GM12872 (cell line): ENCODE measurements around the gene NTMT1.

Experiments
- TF ChIP-seq, protein P1 (sequence below): IDR thresholded peaks from 3 replicates; pipeline ENCODE4 v1.5.1; 2011; ENCODE audit warnings: low read depth, mild to moderate bottlenecking, low read length, moderate library complexity; ENCODE audit not compliant: insufficient read depth

The NTMT1 gene

DNA sequence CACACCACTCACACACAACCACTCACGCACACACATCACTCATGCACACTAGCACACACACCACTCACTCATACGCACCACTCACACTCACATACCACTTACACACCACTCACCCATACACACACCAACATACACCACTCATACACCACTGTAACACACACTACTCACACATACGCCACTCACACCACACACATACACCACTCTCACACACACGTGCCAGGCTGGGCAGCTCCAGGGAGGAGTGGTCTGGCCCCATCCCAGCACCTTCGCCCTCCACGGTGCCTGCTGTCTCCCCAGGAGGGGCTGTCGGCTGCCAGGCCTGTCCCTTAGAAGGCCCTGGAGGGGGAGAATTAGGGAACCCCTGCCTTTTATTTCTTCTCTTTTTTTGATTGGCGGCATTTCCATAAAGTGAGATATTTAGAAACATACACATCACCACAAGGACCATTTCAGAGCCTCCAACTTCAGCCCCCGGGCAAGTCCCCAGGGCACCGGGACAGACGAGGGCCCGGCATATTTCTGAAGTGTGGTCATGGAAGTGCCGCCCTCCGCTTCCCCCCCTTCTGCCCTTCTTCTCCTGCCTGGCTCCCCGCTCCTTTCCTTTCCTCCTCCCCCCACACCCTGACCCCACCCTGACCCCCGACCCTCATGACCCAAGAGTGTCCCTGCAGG is 22.3 kb downstream of the NTMT1 start:
- TF ChIP-seq, protein P1, sequence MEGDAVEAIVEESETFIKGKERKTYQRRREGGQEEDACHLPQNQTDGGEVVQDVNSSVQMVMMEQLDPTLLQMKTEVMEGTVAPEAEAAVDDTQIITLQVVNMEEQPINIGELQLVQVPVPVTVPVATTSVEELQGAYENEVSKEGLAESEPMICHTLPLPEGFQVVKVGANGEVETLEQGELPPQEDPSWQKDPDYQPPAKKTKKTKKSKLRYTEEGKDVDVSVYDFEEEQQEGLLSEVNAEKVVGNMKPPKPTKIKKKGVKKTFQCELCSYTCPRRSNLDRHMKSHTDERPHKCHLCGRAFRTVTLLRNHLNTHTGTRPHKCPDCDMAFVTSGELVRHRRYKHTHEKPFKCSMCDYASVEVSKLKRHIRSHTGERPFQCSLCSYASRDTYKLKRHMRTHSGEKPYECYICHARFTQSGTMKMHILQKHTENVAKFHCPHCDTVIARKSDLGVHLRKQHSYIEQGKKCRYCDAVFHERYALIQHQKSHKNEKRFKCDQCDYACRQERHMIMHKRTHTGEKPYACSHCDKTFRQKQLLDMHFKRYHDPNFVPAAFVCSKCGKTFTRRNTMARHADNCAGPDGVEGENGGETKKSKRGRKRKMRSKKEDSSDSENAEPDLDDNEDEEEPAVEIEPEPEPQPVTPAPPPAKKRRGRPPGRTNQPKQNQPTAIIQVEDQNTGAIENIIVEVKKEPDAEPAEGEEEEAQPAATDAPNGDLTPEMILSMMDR, result no peak

DNA sequence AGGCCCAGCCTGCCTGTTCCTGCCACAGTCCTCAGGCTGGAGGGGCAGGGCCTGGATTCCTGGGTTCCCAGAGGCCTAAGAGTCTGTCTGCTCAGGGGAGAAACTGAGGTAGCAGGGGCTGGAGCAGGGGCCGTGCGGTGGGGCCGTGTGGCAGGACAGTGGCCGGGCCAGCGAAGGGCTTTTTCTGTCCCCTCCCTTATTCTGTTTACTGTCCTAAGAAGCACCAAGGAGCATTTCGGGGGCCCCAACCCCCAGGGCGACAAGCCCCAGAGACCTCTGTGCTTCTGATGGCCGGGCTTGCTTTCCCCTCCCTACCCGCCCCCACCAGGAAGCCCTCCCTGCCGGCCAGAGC is 22.8 kb downstream of the NTMT1 start:
- TF ChIP-seq, protein P1, result no peak

DNA sequence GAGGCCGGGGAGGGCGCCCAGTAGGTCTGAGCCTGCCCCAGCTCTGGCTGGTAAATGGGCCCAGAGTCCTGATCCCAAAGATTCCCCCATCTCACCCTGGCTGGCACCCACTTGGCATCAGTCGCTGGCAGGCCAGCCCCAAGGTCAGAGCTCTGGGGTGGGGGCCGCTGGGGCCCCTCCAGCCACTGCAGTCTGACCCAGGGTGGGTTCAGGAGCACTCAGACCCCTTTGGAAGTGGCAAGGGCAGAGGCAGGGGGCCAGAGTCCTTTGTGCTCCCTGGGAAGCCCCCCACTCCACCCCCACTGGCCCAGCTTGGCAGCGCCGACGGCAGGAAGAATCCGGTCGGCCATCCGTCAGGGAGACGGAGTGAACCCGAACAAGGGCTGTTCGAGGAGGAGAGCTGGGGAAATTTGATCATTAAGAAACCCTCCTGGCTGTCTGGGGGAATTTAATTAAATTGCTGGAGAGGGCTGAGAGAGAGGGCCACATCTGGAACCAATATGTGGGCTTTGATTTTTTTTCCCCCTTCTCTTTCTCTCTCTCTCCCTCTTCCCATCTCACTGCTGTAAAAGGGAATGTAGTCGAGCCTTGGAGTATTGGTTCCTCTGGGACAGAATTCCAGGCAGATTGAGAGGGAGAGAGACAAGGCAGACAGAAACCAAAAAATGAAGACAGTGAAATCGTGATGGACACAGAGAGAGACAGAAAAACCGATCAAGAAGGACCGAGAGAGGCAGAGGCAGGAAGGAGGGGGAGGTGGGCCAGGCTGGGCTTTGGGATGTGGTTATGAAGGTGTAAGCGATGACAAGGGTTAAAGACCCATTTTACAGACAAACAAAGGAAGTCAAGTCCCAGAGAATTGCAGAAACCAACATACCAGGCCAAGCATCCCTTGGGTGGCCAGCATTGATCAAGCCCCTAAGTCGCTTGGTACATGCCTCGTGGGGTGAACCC is 24.0 kb downstream of the NTMT1 start:
- TF ChIP-seq, protein P1, result no peak

DNA sequence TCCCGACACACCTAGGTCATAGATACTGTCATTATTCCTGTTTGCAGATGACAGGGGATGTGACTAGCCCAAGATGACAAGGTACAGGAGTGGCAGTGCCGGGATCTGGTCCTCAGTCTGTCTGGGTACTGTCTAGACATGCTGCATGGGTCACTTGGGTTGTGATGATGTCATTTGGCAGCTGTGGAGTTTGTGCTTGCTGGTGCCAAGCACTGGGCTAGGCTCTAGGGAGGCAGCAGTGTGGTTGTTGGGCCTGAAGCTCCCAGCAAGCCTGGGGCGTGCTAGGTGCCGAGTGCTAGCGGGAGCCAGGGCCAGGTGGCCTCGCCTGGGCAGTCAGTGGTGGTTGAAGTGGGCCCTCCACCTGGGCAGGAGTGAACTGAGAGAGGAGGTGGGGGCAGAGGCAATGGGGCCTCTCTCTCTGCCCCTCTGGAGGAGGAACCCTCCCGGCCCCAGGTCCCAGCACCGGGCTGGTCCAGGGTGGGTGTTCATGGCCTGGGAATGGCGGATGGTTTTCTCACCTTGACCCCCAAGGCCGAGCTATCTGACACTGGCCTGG is 24.8 kb downstream of the NTMT1 start:
- TF ChIP-seq, protein P1, result no peak

DNA sequence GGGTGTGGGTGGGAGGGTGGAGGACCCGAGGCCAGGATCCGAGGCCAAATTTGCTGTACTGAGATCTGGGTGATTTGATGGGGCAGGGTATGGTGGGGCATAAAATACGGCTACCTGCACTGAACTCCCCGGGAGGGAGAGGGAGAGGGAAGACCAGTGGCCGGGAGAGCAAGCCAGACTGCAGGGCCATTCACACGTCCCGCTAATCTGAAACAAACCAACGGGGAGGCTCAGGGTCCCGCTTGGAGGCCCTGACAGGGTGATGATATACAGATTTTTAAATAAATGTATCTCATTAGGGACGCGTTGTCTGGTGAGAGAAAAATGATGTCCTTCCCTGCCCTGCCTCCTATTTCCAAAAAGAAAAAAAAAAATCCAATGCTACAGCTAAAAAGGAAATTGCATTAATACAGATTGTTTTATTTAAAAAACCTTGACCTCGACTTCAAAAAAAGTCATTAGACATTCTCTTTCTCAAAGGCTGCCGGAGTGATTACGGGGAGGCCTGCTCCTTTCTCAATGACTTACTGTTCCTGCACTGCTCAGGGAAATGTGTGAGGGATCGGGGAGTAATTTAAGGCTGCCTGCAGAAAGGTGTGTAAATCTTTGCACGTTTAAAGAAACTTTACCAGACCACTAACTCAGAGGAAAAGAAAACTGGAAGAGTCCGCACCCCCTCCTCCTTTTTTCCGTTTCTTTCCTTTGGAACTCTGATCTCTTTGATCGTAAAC is 28.0 kb downstream of the NTMT1 start:
- TF ChIP-seq, protein P1, result no peak

DNA sequence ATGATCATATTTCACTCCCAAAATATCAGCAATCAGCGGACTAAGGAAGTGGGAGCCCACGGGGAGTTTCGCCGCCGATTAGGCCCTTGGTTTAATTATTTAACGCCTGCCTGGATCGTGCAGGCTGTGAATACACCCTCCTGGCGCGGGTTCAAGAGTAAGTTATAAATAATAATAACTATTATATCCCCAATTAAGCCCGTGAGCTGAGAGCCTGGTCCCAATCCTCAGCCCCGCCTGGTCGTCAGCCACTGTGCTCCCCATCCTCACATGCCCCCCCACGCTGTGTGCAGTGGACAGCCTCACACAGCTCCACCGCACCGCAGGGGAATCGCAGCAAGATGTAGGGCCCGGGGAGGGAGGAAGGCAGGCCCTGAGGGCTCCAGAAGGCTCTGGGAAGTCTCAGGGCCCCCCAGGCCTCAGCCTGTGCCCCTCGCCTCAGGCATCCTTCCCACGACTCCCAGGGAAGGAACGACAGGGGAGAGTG is 28.6 kb downstream of the NTMT1 start:
- TF ChIP-seq, protein P1, result no peak
